AG09309 (cell line): Measurements from ENCODE around the gene PEX19.

Experiments used
- DNase-seq: peaks from one replicate; pipeline ENCODE4 v3.0.0-alpha.2; 2010; ENCODE audit warnings: low read depth
- H3K4me3 ChIP-seq: 2 replicates; pipeline ENCODE4 v1.5.1; 2011; ENCODE audit warnings: mild to moderate bottlenecking, low read depth, low read length, moderate library complexity; ENCODE audit not compliant: control insufficient read depth
- CTCF ChIP-seq: IDR thresholded peaks from 2 replicates; pipeline ENCODE4 v1.5.1; 2011; ENCODE audit warnings: mild to moderate bottlenecking, low read depth, low read length, inconsistent platforms; ENCODE audit not compliant: insufficient read depth, control insufficient read depth; ENCODE audit errors: missing control alignments

The PEX19 gene

GRCh38 chr1:160277987-160278386, 6.9 kb downstream of the PEX19 start:
- no peak for TF ChIP-seq CTCF
- no peak for DNase-seq
- H3K4me3 ChIP-seq, result no peak overlapping the region

GRCh38 chr1:160277330-160277729, 7.6 kb downstream of the PEX19 start:
- DNase-seq, result no peak
- no peak overlapping the region for H3K4me3 ChIP-seq
- TF ChIP-seq CTCF, result no peak

- no peak for TF ChIP-seq CTCF
- no peak for DNase-seq
- H3K4me3 ChIP-seq, result no peak overlapping the region
Observed at GRCh38 chr1:160271025-160271424, 13.9 kb downstream of the PEX19 start.

GRCh38 chr1:160267284-160267991, 17.5 kb downstream of the PEX19 start:
- no peak for DNase-seq
- TF ChIP-seq CTCF, result no peak
- H3K4me3 ChIP-seq, result no peak overlapping the region

GRCh38 chr1:160264795-160265307, 20.1 kb downstream of the PEX19 start:
- DNase-seq, result no peak
- H3K4me3 ChIP-seq, result no peak overlapping the region
- no peak for TF ChIP-seq CTCF

GRCh38 chr1:160261893-160262794, 22.8 kb downstream of the PEX19 start, which contains the start of gene DCAF8:
TSS of gene DCAF8 (minus strand) at chr1:160262549. CDS start at chr1:160244008, 18,541 bp downstream.
- peak; percentile 88 for DNase-seq
- H3K4me3 ChIP-seq, result peak within 1 kb of the TSS; percentile 93
- TF ChIP-seq CTCF, result no peak
